NOMO-1 (cell line): Measurements from ENCODE around the gene UBASH3B.
"Not testable (repeated sequence)": the region's sequence is repeated elsewhere in the genome, so short reads cannot be mapped to it uniquely, and the experiment has no call there.

Source experiments
- DNase-seq, 2 experiments: peaks; one replicate each; lab custom pipeline; 2025; ENCODE audit not compliant: unreplicated experiment in 2 of 2; lab: John Stamatoyannopoulos, UW

The UBASH3B gene

DNA sequence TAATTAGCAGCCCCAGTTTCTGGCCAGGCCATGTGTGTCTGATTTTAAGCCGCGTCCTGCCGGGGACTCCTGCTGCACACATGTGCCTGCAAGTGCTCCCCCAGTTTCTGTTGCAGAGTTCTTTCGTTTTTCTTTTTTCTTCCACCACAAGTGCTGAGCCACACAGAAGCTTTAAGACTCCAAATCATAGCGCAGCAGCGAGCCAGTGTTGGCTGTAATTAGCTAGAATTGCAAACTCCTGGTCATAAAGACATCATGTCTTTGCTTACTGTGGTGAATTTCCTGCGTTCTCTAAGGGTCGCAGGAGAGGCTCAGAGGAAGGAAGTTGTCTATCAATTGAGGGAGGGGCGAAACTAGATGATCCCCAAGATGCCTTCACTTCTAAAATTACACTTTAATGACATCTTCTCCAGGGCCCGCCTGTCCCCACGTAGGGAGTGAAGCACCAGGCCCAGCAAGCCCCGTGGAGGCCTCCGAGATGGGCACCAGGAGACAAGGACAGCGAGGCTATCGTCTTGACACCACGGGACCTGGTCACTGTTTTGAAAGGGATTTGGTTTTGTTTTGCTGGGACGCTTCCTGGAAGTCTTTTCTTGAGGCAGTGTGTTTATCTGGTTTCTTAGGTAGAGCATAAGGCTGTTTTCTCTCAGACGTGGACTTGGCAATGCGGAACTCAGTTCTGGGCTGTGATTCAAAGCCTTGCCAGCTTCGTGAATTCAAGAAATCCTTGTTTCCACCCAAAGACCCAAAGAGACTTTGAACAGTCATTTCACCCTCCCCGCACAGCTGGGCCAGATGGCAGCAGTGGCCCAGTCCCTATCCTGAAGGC, 71.8 kb downstream of the UBASH3B start:
- DNase-seq, result peak; percentile 36 to 51

- DNase-seq, result no peak
Observed at GRCh38 chr11:122728561-122728960, 73.0 kb downstream of the UBASH3B start.

DNA sequence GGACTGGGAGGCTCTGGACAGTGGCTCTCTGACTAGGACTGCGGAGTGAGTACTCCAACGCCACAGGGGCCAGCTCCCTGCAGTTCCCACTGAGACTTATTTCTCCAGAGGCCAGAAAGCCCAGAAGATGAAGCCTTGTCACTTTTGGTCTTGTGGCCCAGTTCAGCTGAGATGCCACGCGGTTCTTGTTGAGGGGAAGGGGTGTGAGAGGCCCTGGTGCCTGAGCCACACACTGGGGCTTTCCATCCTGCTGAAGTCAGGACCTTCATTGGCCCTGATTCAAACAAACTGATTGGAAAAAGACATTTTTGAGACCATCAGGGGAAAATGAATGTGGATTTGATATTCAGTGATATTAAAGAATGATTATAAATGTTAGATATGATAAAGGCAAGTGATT, 73.6 kb downstream of the UBASH3B start:
- DNase-seq, result no peak

GRCh38 chr11:122730694-122731093, 75.2 kb downstream of the UBASH3B start:
- DNase-seq, result not testable (repeated sequence)

GRCh38 chr11:122731500-122731913, 76.0 kb downstream of the UBASH3B start:
- no peak for DNase-seq

GRCh38 chr11:122732342-122733315, 77.1 kb downstream of the UBASH3B start:
- DNase-seq, result no peak

DNA sequence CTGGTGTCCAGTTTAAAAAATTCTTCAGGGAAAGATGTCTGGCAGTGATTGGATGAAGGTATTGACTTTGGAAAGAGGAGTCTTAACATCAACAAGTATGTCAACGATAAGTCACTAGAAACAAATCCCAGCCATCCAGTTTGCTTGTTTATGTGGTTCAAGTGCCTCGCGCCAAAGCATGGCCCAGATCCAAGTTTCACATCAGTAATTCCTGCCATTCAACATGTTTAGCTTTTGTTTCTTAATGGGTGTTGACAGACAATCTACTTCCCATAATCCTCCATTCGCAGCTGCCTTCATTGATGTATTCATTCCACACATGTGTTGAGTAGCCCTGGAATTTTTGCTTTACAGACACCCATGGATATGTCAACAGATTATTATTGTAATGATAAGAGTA, 77.8 kb downstream of the UBASH3B start:
- peak; percentile 33 to 65 for DNase-seq

- peak in 1 of 2 experiments; percentile 39 for DNase-seq
Observed at GRCh38 chr11:122734848-122735496, 79.5 kb downstream of the UBASH3B start.

GRCh38 chr11:122737951-122738693, 82.6 kb downstream of the UBASH3B start:
- DNase-seq, result no peak

DNA sequence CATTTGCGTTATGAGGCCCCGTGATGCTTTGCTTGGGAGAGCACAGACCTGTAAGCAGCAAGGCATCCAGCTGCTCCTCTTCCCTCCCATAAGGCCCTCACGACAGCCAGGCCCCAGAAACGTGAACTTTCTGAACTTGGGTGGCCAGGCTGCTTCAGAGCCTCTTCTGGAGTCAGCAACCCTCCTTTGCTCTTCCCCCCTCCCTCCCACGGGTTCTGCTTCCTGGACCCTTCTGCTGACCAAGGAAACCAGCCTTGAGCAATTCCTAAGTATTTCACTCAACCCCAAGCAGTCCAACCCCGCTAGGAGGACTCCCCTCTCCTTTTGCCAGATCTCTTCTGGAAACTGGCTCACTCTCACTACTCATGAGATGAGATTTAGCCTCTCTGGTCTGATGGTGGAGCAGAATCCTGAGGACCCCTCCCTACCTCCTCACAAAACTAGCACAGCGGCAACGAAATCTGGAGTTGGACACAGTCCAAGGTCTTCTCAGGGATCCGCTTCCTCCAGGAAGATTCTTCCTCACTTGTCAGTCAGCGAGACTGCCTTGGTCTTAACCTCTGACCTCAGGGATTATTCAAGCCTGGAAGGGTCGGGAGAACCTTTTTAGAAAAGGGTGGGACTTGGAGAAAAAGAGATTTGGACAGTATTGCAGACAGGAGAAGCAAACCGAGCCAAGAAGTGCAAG, 86.2 kb downstream of the UBASH3B start:
- peak in 1 of 2 experiments; percentile 13 for DNase-seq

DNA sequence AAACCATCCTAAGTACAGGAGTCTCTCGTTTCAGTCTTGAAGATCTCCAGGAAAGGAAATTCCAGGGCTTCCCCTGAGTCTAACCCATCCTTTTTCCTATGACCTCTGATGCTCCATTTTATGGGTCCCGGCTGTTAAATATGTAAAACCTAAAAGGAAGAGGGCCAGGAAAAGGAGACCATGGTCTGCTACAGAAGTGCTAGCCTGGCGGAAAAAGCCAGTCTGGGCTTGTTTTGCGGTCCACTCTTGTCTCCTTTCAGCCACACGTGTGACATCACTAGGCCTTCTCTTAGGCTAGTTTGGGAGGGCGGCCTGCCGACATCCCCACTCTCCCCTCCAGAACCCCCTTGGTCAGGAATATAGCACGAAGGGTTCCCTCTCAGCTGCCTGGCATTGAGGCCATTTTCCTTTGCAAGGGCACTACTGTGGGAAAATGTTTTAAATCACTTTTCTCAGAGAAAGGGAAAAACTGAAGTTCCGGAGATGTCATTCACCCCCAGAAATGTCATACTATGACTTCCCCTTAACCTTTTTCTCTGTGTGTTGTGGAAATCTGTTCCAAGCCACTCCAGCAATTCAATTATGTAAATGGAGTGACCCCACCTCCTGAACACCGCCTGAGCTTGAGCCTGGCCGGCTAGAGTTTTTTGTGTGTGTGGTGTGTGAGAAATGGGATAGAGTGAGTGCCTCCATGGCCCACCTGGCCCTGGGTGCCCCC, 86.9 kb downstream of the UBASH3B start:
- peak; percentile 19 to 50 for DNase-seq

- no peak for DNase-seq
Observed at GRCh38 chr11:122743097-122743741, 87.7 kb downstream of the UBASH3B start.

DNA sequence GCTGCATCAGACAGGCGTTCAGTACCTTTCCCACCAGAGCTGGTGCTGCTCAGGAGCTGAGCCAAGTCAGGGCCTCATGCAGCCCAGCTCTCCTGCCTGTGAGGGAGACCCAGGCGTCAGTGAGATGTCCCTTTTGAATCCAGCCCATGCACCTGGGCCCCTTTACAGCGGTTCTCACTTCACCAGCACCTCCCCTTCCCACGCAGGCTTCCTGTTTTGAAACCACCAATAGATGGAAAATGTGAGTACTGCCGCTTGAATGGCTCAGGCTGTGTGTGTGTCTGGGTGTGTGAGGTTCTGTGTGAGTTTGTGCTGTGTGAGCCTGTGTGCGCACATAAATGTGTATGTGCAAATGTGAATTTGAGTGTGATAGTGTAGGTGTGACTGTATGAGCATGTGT, 88.4 kb downstream of the UBASH3B start:
- DNase-seq, result peak; percentile 83 to 88

DNA sequence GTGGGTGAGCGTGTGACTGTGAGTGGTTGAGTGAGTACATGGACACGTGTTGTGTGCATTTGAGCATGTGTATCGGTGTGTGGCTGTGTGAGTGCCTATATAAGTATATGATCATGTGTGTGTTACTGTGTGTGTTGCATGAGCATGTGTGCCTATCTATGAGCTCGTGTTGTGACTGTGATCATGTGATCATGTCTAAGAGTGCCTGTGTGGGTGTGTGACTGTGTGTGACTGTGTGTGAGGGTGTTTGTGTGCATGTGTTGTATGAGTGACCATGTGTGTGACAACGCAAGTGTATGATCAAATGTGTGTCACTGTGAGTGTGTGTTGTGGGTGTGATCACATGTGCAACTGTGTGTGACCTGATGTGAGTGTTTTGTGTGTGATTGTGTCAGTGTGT, 88.8 kb downstream of the UBASH3B start:
- DNase-seq, result no peak

GRCh38 chr11:122745111-122745510, 89.6 kb downstream of the UBASH3B start:
- DNase-seq, result no peak

GRCh38 chr11:122746050-122746478, 90.5 kb downstream of the UBASH3B start:
- DNase-seq, result peak; percentile 88 to 97

- DNase-seq, result no peak
Observed at GRCh38 chr11:122746611-122747244, 91.2 kb downstream of the UBASH3B start.

GRCh38 chr11:122747351-122747781, 91.8 kb downstream of the UBASH3B start:
- no peak for DNase-seq
